GM12878 (cell line): ENCODE results near the gene ARIH2. TPM values are rescaled to one million over a fixed set of nuclear protein-coding genes. Genes with fewer than 3 reads are reported as not detected.

Source experiments
- ATAC-seq: fragments of 200-7000 bp; cut with Tn5 transposase; 3 replicates; pipeline ENCODE4 v1.9.1; 2020; ENCODE audit warnings: mild to moderate bottlenecking, moderate library complexity
- BruUV-seq: library from RNA; stranded (reverse); fragments of 400-500 nt; replicated peaks from 2 replicates; lab custom pipeline; 2021; lab: Mats Ljungman, UMichigan
- CTCF ChIA-PET: fragments of 300-600 bp; sonication (Branson Sonifier 250); formaldehyde crosslinking; extraction: SDS; loops from one replicate; lab custom pipeline; 2021; ENCODE audit warnings: inconsistent platforms; lab: Yijun Ruan, JAX
- POLR2A ChIA-PET: fragments of 350-600 bp; formaldehyde crosslinking; extraction: SDS; loops from one replicate; lab custom pipeline; 2021; ENCODE audit warnings: inconsistent platforms; lab: Charles Lee
- RAD21 ChIA-PET: fragments of 300-600 bp; sonication (Branson Sonifier 250); formaldehyde crosslinking; loops from one replicate; lab custom pipeline; 2023; ENCODE audit warnings: antibody characterized with exemption; ENCODE audit not compliant: unreplicated experiment; lab: Charles Lee
- SMC1A ChIA-PET: fragments of 300-600 bp; sonication (Branson Sonifier 250); formaldehyde crosslinking; loops from one replicate; lab custom pipeline; 2023; ENCODE audit not compliant: unreplicated experiment, uncharacterized antibody; lab: Charles Lee
- DNase-seq: peaks from one replicate; pipeline ENCODE4 v3.0.0-alpha.2; 2011; ENCODE audit warnings: low read depth, low spot score
- FAIRE-seq: peaks from 3 replicates; lab custom pipeline; 2011; peaks lifted over from hg19 to GRCh38; lab: Jason Lieb, UNC
- H2AFZ ChIP-seq: 2 replicates; pipeline ENCODE4 v1.6.0; 2011; ENCODE audit warnings: low read depth, low read length, control low read depth; ENCODE audit not compliant: control insufficient read depth
- H3K27ac ChIP-seq: 2 replicates; pipeline ENCODE4 v1.5.1; 2011; ENCODE audit warnings: control low read depth; ENCODE audit not compliant: control insufficient read depth, insufficient read depth
- H3K27me3 ChIP-seq, 2 experiments: replicated peaks in 1 of 2; 2 replicates each; pipeline versions ENCODE4 v1.6.0 to v1.6.1; 2011; ENCODE audit warnings: low read length in 1 of 2; ENCODE audit not compliant: control insufficient read depth in 2 of 2, insufficient read depth in 2 of 2
- H3K36me3 ChIP-seq, 2 experiments: 2 replicates each; pipeline ENCODE4 v1.5.1; 2011; ENCODE audit warnings: low read length in 1 of 2; ENCODE audit not compliant: control insufficient read depth in 2 of 2, insufficient read depth in 2 of 2
- H3K4me1 ChIP-seq: 2 replicates; pipeline ENCODE4 v1.6.1; 2011; ENCODE audit warnings: mild to moderate bottlenecking, low read length, moderate library complexity, mixed read lengths; ENCODE audit not compliant: control insufficient read depth, insufficient read depth
- H3K4me2 ChIP-seq: 2 replicates; pipeline ENCODE4 v1.6.0; 2011; ENCODE audit warnings: control low read depth; ENCODE audit not compliant: control insufficient read depth, insufficient read depth
- H3K4me3 ChIP-seq: fragments of 200-600 bp; sonication (generic); 2 replicates; pipeline ENCODE4 v1.5.1; 2016
- H3K79me2 ChIP-seq: 2 replicates; pipeline ENCODE4 v1.6.0; 2011; ENCODE audit warnings: low read length; ENCODE audit not compliant: control insufficient read depth, insufficient read depth
- H3K9ac ChIP-seq: 2 replicates; pipeline ENCODE4 v1.8.0; 2011; ENCODE audit warnings: low read length, control low read depth, mixed read lengths; ENCODE audit not compliant: control insufficient read depth, insufficient read depth
- H3K9me3 ChIP-seq: replicated peaks from 3 replicates; pipeline ENCODE4 v1.5.1; 2011; ENCODE audit warnings: mild to moderate bottlenecking, low read length; ENCODE audit not compliant: control insufficient read depth, insufficient read depth
- H4K20me1 ChIP-seq: 2 replicates; pipeline ENCODE4 v1.6.0; 2011; ENCODE audit not compliant: control insufficient read depth, insufficient read depth
- ATF3 ChIP-seq: IDR thresholded peaks from 2 replicates; pipeline ENCODE4 v1.6.1; 2011; ENCODE audit warnings: low read depth, mild to moderate bottlenecking, low read length, moderate library complexity, borderline replicate concordance; ENCODE audit errors: extremely low read depth
- ATF7 ChIP-seq: fragments of 450-650 bp; IDR thresholded peaks from 2 replicates; pipeline ENCODE4 v1.6.1; 2016; ENCODE audit warnings: low read depth, mild to moderate bottlenecking
- CBFB ChIP-seq: IDR thresholded peaks from 2 replicates; pipeline ENCODE4 v1.6.1; 2016; ENCODE audit warnings: antibody characterized with exemption, low read depth
- CBX5 ChIP-seq: sonication (generic); IDR thresholded peaks from 2 replicates; pipeline ENCODE4 v1.6.1; 2016; ENCODE audit warnings: low read depth, moderate library complexity, mild to moderate bottlenecking, inconsistent platforms
- EP300 ChIP-seq, 2 experiments: fragments of 150-350 bp in 1 of 2; IDR thresholded peaks; 2 replicates each; pipeline ENCODE4 v1.6.1; 2011 to 2012; ENCODE audit warnings: low read depth in 2 of 2, low read length in 2 of 2, borderline replicate concordance in 1 of 2, improper control_type of control experiment in 1 of 2, inconsistent platforms in 1 of 2; ENCODE audit not compliant: control insufficient read depth in 1 of 2
- HCFC1 ChIP-seq: fragments of 150-350 bp; IDR thresholded peaks from 2 replicates; pipeline ENCODE4 v1.6.1; 2014; ENCODE audit warnings: low read length
- JUND ChIP-seq: IDR thresholded peaks from 2 replicates; pipeline ENCODE4 v1.6.1; 2012; ENCODE audit warnings: low read depth, mild to moderate bottlenecking, low read length, improper control_type of control experiment, moderate library complexity
- KLF5 ChIP-seq: fragments of 450-650 bp; IDR thresholded peaks from 2 replicates; pipeline ENCODE4 v1.6.1; 2014; ENCODE audit warnings: mild to moderate bottlenecking; ENCODE audit not compliant: partially characterized antibody
- MEF2B ChIP-seq: fragments of 450-650 bp; IDR thresholded peaks from 2 replicates; pipeline ENCODE4 v1.6.1; 2018; ENCODE audit warnings: mild to moderate bottlenecking, moderate library complexity; ENCODE audit not compliant: partially characterized antibody, poor library complexity, severe bottlenecking
- TAF1 ChIP-seq: IDR thresholded peaks from 2 replicates; pipeline ENCODE4 v1.6.1; 2011; ENCODE audit warnings: mild to moderate bottlenecking, low read depth, low read length, borderline replicate concordance
- ZNF207 ChIP-seq: fragments of 450-650 bp; IDR thresholded peaks from 2 replicates; pipeline ENCODE4 v1.6.1; 2014; ENCODE audit warnings: antibody characterized with exemption, mild to moderate bottlenecking, borderline replicate concordance
- ZNF384 ChIP-seq: IDR thresholded peaks from 2 replicates; pipeline ENCODE4 v1.6.1; 2012; ENCODE audit warnings: low read depth, mild to moderate bottlenecking, low read length, improper control_type of control experiment, borderline replicate concordance
- WGBS: methylation state at CpG from one replicate; pipeline ENCODE4 v1.1.6; 2016; ENCODE audit warnings: low lambda C conversion rate; ENCODE audit not compliant: insufficient replicate concordance, insufficient coverage; ENCODE audit errors: missing lambda C conversion rate; 5-methylcytosine and 5-hydroxymethylcytosine counted together
- in situ Hi-C: fragments of 300-500 bp; cut with MboI; formaldehyde crosslinking; loops from 9 replicates; pipeline ENCODE4 v1.14.3; 2018; ENCODE audit warnings: mixed read lengths
- intact Hi-C: fragments of 100-400 bp; cut with micrococcal nuclease; formaldehyde crosslinking; loops from one replicate; pipeline ENCODE4 v1.14.2; 2022; ENCODE audit not compliant: unreplicated experiment
- polyA plus RNA-seq, 11 experiments: library from polyadenylated mRNA; depleted of rRNA in 4 of 11; unstranded in 6 of 11; stranded (reverse) in 5 of 11; fragments of >200 nt; fragmentation: Nextera tagmentation in 4 of 11; fragmentation: Illumina TruSeq in 1 of 11; extraction: Ambion mirVana in 4 of 11; extraction: Trizol in 1 of 11; gene quantifications; 1 replicate in 1 of 11; 2 replicates in 10 of 11; pipeline versions ENCODE4 v1.2.1 to v1.2.3, GENCODE V29; 2011 to 2016; ENCODE audit warnings: inconsistent platforms in 2 of 11, missing spikeins in 2 of 11, low read depth in 1 of 11
- total RNA-seq, 4 experiments: library from RNA; depleted of rRNA in 3 of 4; stranded (reverse); fragments of >200 nt in 3 of 4; fragmentation: Illumina TruSeq in 1 of 4; extraction: Trizol in 1 of 4; gene quantifications; 2 replicates each; pipeline versions ENCODE4 v1.2.1 to v1.2.3, GENCODE V29; 2013 to 2021

The ARIH2 gene
- total and polyA plus RNA-seq, 10 of the 15 experiments (the other 5 are each of a cell fraction or from before 2014, with no cell fraction given), result 18.7 to 74.7 (median 63.7) TPM

GRCh38 chr3:48879994-48880377 lies 38.7 kb upstream of the ARIH2 start:
- TF ChIP-seq ATF7 (no peak), EP300 (IDR thresholded peaks at IDR 0.05; ENCODE audit: borderline replicate concordance in 1 of 2, control insufficient read depth in 1 of 2, low read depth in 2 of 2, low read length in 2 of 2) (no peak), ZNF384 (no peak), MEF2B (no peak), KLF5 (no peak), CBX5 (no peak), ZNF207 (no peak), TAF1 (no peak), CBFB (no peak), JUND (no peak), ATF3 (no peak), HCFC1 (no peak)
- ChIA-PET POLR2A (interaction anchor here (0.6 to 1.1 kb wide), 2 partner anchors 23 to 152 kb away, joined by 3 to 4 read pairs; no protein-coding TSS in a partner anchor), CTCF (interaction anchor here (0.5 to 2.3 kb wide), 2 partner anchors 18 to 80 kb away, joined by 3 to 8 read pairs; partner anchors contain the start of gene SLC25A20), SMC1A (interaction anchor here (1.2 kb wide), 1 partner anchor 17 kb away, joined by 10 read pairs; no protein-coding TSS in a partner anchor), RAD21 (interaction anchor here (1.1 to 2.3 kb wide), 2 partner anchors 17 to 19 kb away, joined by 3 to 5 read pairs; partner anchors contain the start of gene SLC25A20)
- Histone ChIP-seq H3K27ac (0 out of 2 replicates have a peak overlapping the region, but pooled peaks have one; percentile 23), H3K9me3 (no peaks in the 10 kb centered on the region), H3K27me3 (no peaks in the 10 kb centered on the region), H3K4me3 (no peak overlapping the region), H3K9ac (no peak overlapping the region), H3K36me3 (peaks cover 0 to 3% of the 10 kb centered on the region in 2 experiments; a peak in 1 of 4 replicates), H3K79me2 (no peaks in the 10 kb centered on the region), H2AFZ (no peak overlapping the region), H4K20me1 (no peaks in the 10 kb centered on the region), H3K4me1 (peaks cover 14% of the 10 kb centered on the region), H3K4me2 (peak overlapping the region; percentile 3; the same call in 1 of the 2 replicates)
- BruUV-seq, result no TSS peak
- WGBS, result 94% methylated on average over 6 of the region's 6 CpGs
- FAIRE-seq, result no peak
- intact Hi-C loops (no loop called here), in situ Hi-C loops (no loop called here)
- DNase-seq, result no peak
- peak; percentile 60 for ATAC-seq
